A549 (cell line): ENCODE results near the gene ACER3.

Experiments used
- CTCF ChIP-seq: fragments of >200 bp; sonication (Bioruptor Twin); formaldehyde crosslinking; IDR thresholded peaks from 3 replicates; pipeline ENCODE4 v1.5.1; 2016
- KDM1A ChIP-seq: fragments of 200-600 bp; sonication (generic); IDR thresholded peaks from 2 replicates; pipeline ENCODE4 v1.6.1; 2016; ENCODE audit warnings: low read depth, mild to moderate bottlenecking
- RFX5 ChIP-seq: fragments of 450-650 bp; IDR thresholded peaks from 2 replicates; pipeline ENCODE4 v1.7.1; 2014; ENCODE audit warnings: antibody characterized with exemption, mild to moderate bottlenecking, moderate library complexity

GRCh38 chr11:76830639-76831327 lies 29.9 kb upstream of the ACER3 start:
- no peak for TF ChIP-seq CTCF
- no peak for TF ChIP-seq KDM1A
- no peak for TF ChIP-seq RFX5
